H9 (cell line): ENCODE measurements around the gene CCDC148. TPM values are rescaled to one million over a fixed set of nuclear protein-coding genes. Genes with fewer than 3 reads are reported as not detected.
A peak's percentile ranks its signal among the peaks of the same experiment; 100 is the strongest.

ENCODE experiments used
- DNase-seq: peaks from one replicate; pipeline ENCODE4 v3.0.0-alpha.2; 2017
- H2AFZ ChIP-seq: one replicate; pipeline ENCODE4 v1.6.1; 2013; ENCODE audit warnings: mild to moderate bottlenecking, low read length, control low read depth, moderate library complexity
- H2AK5ac ChIP-seq: 2 replicates; pipeline ENCODE4 v1.6.1; 2013; ENCODE audit warnings: low read length, control low read depth, mixed read lengths; ENCODE audit not compliant: insufficient read length
- H2BK120ac ChIP-seq: one replicate; pipeline ENCODE4 v1.6.1; 2013; ENCODE audit warnings: low read depth, mild to moderate bottlenecking, low read length, control low read depth, inconsistent platforms; ENCODE audit not compliant: poor library complexity, severe bottlenecking
- H2BK12ac ChIP-seq: 2 replicates; pipeline ENCODE4 v1.6.1; 2013; ENCODE audit warnings: low read length, control low read depth, mixed read lengths, low read depth; ENCODE audit not compliant: insufficient read length
- H2BK15ac ChIP-seq: 2 replicates; pipeline ENCODE4 v1.6.1; 2013; ENCODE audit warnings: low read depth, low read length, control low read depth
- H2BK20ac ChIP-seq: one replicate; pipeline ENCODE4 v1.6.1; 2013; ENCODE audit warnings: low read depth, mild to moderate bottlenecking, low read length, control low read depth, inconsistent platforms; ENCODE audit not compliant: poor library complexity, severe bottlenecking
- H2BK5ac ChIP-seq: 2 replicates; pipeline ENCODE4 v1.6.1; 2013; ENCODE audit warnings: low read length, control low read depth, mixed read lengths; ENCODE audit not compliant: insufficient read length
- H3K14ac ChIP-seq: 2 replicates; pipeline ENCODE4 v1.6.1; 2013; ENCODE audit warnings: low read length, control low read depth; ENCODE audit not compliant: insufficient read depth
- H3K18ac ChIP-seq: 2 replicates; pipeline ENCODE4 v1.6.1; 2013; ENCODE audit warnings: low read depth, mild to moderate bottlenecking, mixed read lengths, low read length, control low read depth; ENCODE audit not compliant: insufficient read length
- H3K23ac ChIP-seq: 2 replicates; pipeline ENCODE4 v1.6.1; 2013; ENCODE audit warnings: low read length, control low read depth, mixed read lengths, low read depth; ENCODE audit not compliant: insufficient read length
- H3K23me2 ChIP-seq: 2 replicates; pipeline ENCODE4 v1.6.1; 2013; ENCODE audit warnings: low read depth, mild to moderate bottlenecking, mixed read lengths, low read length, control low read depth; ENCODE audit not compliant: insufficient read length, poor library complexity, severe bottlenecking
- H3K27ac ChIP-seq: 2 replicates; pipeline ENCODE4 v1.5.1; 2013; ENCODE audit warnings: low read length, control low read depth, mixed read lengths, low read depth; ENCODE audit not compliant: insufficient read length
- H3K27me3 ChIP-seq: 2 replicates; pipeline ENCODE4 v1.6.1; 2013; ENCODE audit warnings: low read length, control low read depth, inconsistent platforms; ENCODE audit not compliant: insufficient read depth
- H3K4ac ChIP-seq: 2 replicates; pipeline ENCODE4 v1.6.1; 2013; ENCODE audit warnings: low read depth, mild to moderate bottlenecking, control low read depth, inconsistent platforms, low read length, moderate library complexity
- H3K4me1 ChIP-seq: 2 replicates; pipeline ENCODE4 v1.6.1; 2013; ENCODE audit warnings: low read length, control low read depth, inconsistent platforms; ENCODE audit not compliant: insufficient read depth
- H3K4me2 ChIP-seq: 2 replicates; pipeline ENCODE4 v1.6.1; 2013; ENCODE audit warnings: low read length, control low read depth, mixed read lengths; ENCODE audit not compliant: insufficient read length, insufficient read depth
- H3K56ac ChIP-seq: 2 replicates; pipeline ENCODE4 v1.6.1; 2013; ENCODE audit warnings: low read depth, mild to moderate bottlenecking, mixed read lengths, low read length, control low read depth; ENCODE audit not compliant: insufficient read length
- H3K79me1 ChIP-seq: 2 replicates; pipeline ENCODE4 v1.6.1; 2013; ENCODE audit warnings: low read depth, mild to moderate bottlenecking, moderate library complexity, low read length, control low read depth, inconsistent platforms; ENCODE audit not compliant: insufficient read depth, poor library complexity, severe bottlenecking
- H3K79me2 ChIP-seq: 2 replicates; pipeline ENCODE4 v1.6.1; 2013; ENCODE audit warnings: low read length, control low read depth, inconsistent platforms; ENCODE audit not compliant: insufficient read depth
- H3K9ac ChIP-seq: 2 replicates; pipeline ENCODE4 v1.6.1; 2013; ENCODE audit warnings: low read length, control low read depth, mixed read lengths; ENCODE audit not compliant: insufficient read length; ENCODE audit errors: extremely low read depth
- H3K9me3 ChIP-seq: one replicate; pipeline ENCODE4 v1.6.1; 2013; ENCODE audit warnings: low read depth, low read length, inconsistent platforms; ENCODE audit not compliant: control insufficient read depth
- H3T11ph ChIP-seq: one replicate; pipeline ENCODE4 v1.6.1; 2013; ENCODE audit warnings: mild to moderate bottlenecking, low read length, control low read depth, inconsistent platforms
- H4K20me1 ChIP-seq: one replicate; pipeline ENCODE4 v1.6.1; 2013; ENCODE audit not compliant: control insufficient read depth, insufficient read length, insufficient read depth
- H4K5ac ChIP-seq: 2 replicates; pipeline ENCODE4 v1.6.1; 2013; ENCODE audit warnings: low read depth, mild to moderate bottlenecking, mixed read lengths, low read length, control low read depth; ENCODE audit not compliant: insufficient read length
- H4K8ac ChIP-seq: replicated peaks from 2 replicates; pipeline ENCODE4 v1.6.1; 2013; ENCODE audit warnings: low read length, control low read depth, mixed read lengths, low read depth; ENCODE audit not compliant: insufficient read length
- H4K91ac ChIP-seq: 2 replicates; pipeline ENCODE4 v1.6.1; 2013; ENCODE audit warnings: low read depth, mild to moderate bottlenecking, moderate library complexity, mixed read lengths, low read length, control low read depth; ENCODE audit not compliant: insufficient read length
- H3K27ac Mint-ChIP-seq, 3 experiments: 2 replicates in 2 of 3; 3 replicates in 1 of 3; pipeline ENCODE4 v1.8.0; 2020 to 2021; ENCODE audit warnings: mixed read lengths in 3 of 3, mild to moderate bottlenecking in 1 of 3, moderate library complexity in 1 of 3
- H3K27me3 Mint-ChIP-seq: 2 replicates; pipeline ENCODE4 v1.8.0; 2021; ENCODE audit warnings: low read depth, mild to moderate bottlenecking, moderate library complexity, mixed read lengths
- H3K36me3 Mint-ChIP-seq, 3 experiments: 2 replicates in 2 of 3; 3 replicates in 1 of 3; pipeline ENCODE4 v1.8.0; 2020 to 2021; ENCODE audit warnings: low read depth in 3 of 3, mixed read lengths in 3 of 3; ENCODE audit not compliant: insufficient read depth in 1 of 3
- H3K4me1 Mint-ChIP-seq, 2 experiments: 2 replicates each; pipeline ENCODE4 v1.8.0; 2020; ENCODE audit warnings: mixed read lengths in 2 of 2
- H3K4me3 Mint-ChIP-seq, 2 experiments: 2 replicates in 1 of 2; 3 replicates in 1 of 2; pipeline ENCODE4 v1.8.0; 2020 to 2021; ENCODE audit warnings: mild to moderate bottlenecking in 2 of 2, mixed read lengths in 2 of 2, moderate library complexity in 1 of 2
- H3K9me3 Mint-ChIP-seq, 2 experiments: 2 replicates in 1 of 2; 3 replicates in 1 of 2; pipeline ENCODE4 v1.8.0; 2020; ENCODE audit warnings: mild to moderate bottlenecking in 2 of 2, mixed read lengths in 2 of 2, moderate library complexity in 1 of 2
- CTCF ChIP-seq: fragments of 200-600 bp; sonication (generic); conservative IDR thresholded peaks from 3 replicates; pipeline ENCODE4 v1.8.0; 2021; ENCODE audit warnings: antibody characterized with exemption, mild to moderate bottlenecking
- WGBS: extraction: QIAGEN DNeasy Blood & Tissue Kit; methylation state at CpG from one replicate; pipeline ENCODE4 v1.1.7; 2013; ENCODE audit warnings: missing lambda C conversion rate, low lambda C conversion rate, mixed read lengths; ENCODE audit not compliant: insufficient read length; ENCODE audit errors: extremely low coverage; 5-methylcytosine and 5-hydroxymethylcytosine counted together
- total RNA-seq: library from RNA; stranded (reverse); gene quantifications from 2 replicates; pipeline ENCODE4 v1.2.1, GENCODE V29; 2021

Gene CCDC148
- total RNA-seq, 1 experiment from 2014 or later: 1.5 TPM

- Histone ChIP-seq H3K79me2 (peaks cover 6% of the 10 kb centered on the region; the same call in 1 of the 2 replicates), H3K23me2 (no peaks in the 10 kb centered on the region), H3K4me1 (no peaks in the 10 kb centered on the region; the same call in 1 of the 2 replicates), H3K79me1 (peaks cover 4% of the 10 kb centered on the region), H3K56ac (no peak overlapping the region), H2BK20ac (no peak overlapping the region), H4K8ac (no peak overlapping the region), H3T11ph (no peak overlapping the region), H2BK12ac (no peak overlapping the region), H3K23ac (no peak overlapping the region), H3K27ac (peak overlapping the region; percentile 52), H4K20me1 (no peaks in the 10 kb centered on the region), H2BK15ac (0 out of 2 replicates have a peak overlapping the region, but pooled peaks have one; percentile 10), H2BK120ac (no peak overlapping the region), H3K27me3 (no peaks in the 10 kb centered on the region), H3K4me2 (no peak overlapping the region), H3K9ac (no peak overlapping the region), H3K18ac (no peak overlapping the region), H2BK5ac (no peak overlapping the region), H4K91ac (no peak overlapping the region), H2AFZ (no peak overlapping the region), H2AK5ac (no peak overlapping the region), H4K5ac (no peak overlapping the region), H3K14ac (no peak overlapping the region), H3K4ac (no peak overlapping the region), H3K9me3 (no peaks in the 10 kb centered on the region)
- TF ChIP-seq CTCF: no peak; the same call in 2 of the 3 replicates
- Mint-ChIP-seq H3K36me3 (no peaks in the 10 kb centered on the region), H3K27me3 (no peaks in the 10 kb centered on the region), H3K9me3 (no peaks in the 10 kb centered on the region), H3K4me3 (no peak overlapping the region), H3K4me1 (peaks cover 31 to 33% of the 10 kb centered on the region in 2 experiments), H3K27ac (peak overlapping the region; percentile 15 to 56 (median 32); a peak in 4 of 7 replicates)
- whole genome bisulfite sequencing: no CpG with 5 or more reads among the region's 3 CpGs
- no peak for DNase-seq
These were observed 42.2 kb upstream of the CCDC148 start for GRCh38 chr2:158498749-158499136.
